HCT116 (cell line): ENCODE measurements around the gene SOX6. TPM values are rescaled to one million over a fixed set of nuclear protein-coding genes. Genes with fewer than 3 reads are reported as not detected.

Source experiments
- ATAC-seq: fragments of 200-7000 bp; cut with Tn5 transposase; 2 replicates; pipeline ENCODE4 v1.9.1; 2020; ENCODE audit warnings: mild to moderate bottlenecking, moderate library complexity
- BruUV-seq: library from RNA; stranded (reverse); fragments of 400-500 nt; replicated peaks from 2 replicates; lab custom pipeline; 2021; lab: Mats Ljungman, UMichigan
- CTCF ChIA-PET: fragments of 300-600 bp; sonication (Branson Sonifier 250); formaldehyde crosslinking; loops from one replicate; lab custom pipeline; 2021; ENCODE audit warnings: antibody characterized with exemption; lab: Charles Lee
- POLR2A ChIA-PET: fragments of 300-600, 350-600 bp; sonication (Branson Sonifier 250); formaldehyde crosslinking; loops from one replicate; lab custom pipeline; 2021; ENCODE audit warnings: antibody characterized with exemption; lab: Charles Lee
- RAD21 ChIA-PET, 2 experiments: fragments of 300-600 bp; sonication (Branson Sonifier 250); formaldehyde crosslinking; loops; one replicate each; lab custom pipeline; 2023; ENCODE audit warnings: low total read pairs in 2 of 2; ENCODE audit not compliant: uncharacterized antibody in 2 of 2, unreplicated experiment in 2 of 2, low non-redundant PET in 1 of 2; lab: Charles Lee
- DNase-seq: peaks from one replicate; pipeline ENCODE4 v3.0.0-alpha.2; 2010; ENCODE audit warnings: low read depth, low spot score
- H2AFZ ChIP-seq: fragments of 200-600 bp; shearing (Covaris generic), sonication (generic); 2 replicates; pipeline ENCODE4 v1.6.1; 2017; ENCODE audit warnings: low read depth, mixed run types, mixed read lengths, antibody characterized with exemption, low read length; ENCODE audit not compliant: poor library complexity, severe bottlenecking
- H3K27ac ChIP-seq: 2 replicates; pipeline ENCODE4 v1.5.1; 2012; ENCODE audit warnings: low read depth, low read length
- H3K27me3 ChIP-seq: fragments of 200-600 bp; sonication (generic); 2 replicates; pipeline ENCODE4 v1.6.1; 2016; ENCODE audit warnings: mixed run types, low read length, mixed read lengths; ENCODE audit not compliant: insufficient read depth
- H3K36me3 ChIP-seq, 2 experiments: fragments of 200-500 bp in 1 of 2; fragments of 200-600 bp in 1 of 2; sonication (Bioruptor generic) in 1 of 2; sonication (generic) in 1 of 2; 2 replicates each; pipeline versions ENCODE4 v1.5.1 to v1.6.1; 2014 to 2016; ENCODE audit warnings: low read length in 2 of 2, inconsistent platforms in 1 of 2, mixed read lengths in 1 of 2, mixed run types in 1 of 2; ENCODE audit not compliant: insufficient read depth in 2 of 2, control insufficient read depth in 1 of 2
- H3K4me1 ChIP-seq, 2 experiments: fragments of 200-600 bp in 1 of 2; sonication (generic) in 1 of 2; 2 replicates each; pipeline versions ENCODE4 v1.5.1 to v1.6.1; 2012 to 2017; ENCODE audit warnings: low read length in 2 of 2, inconsistent platforms in 1 of 2, mild to moderate bottlenecking in 1 of 2, mixed read lengths in 1 of 2, mixed run types in 1 of 2, moderate library complexity in 1 of 2; ENCODE audit not compliant: insufficient read depth in 2 of 2, control insufficient read depth in 1 of 2
- H3K4me2 ChIP-seq: fragments of 200-600 bp; sonication (generic); 2 replicates; pipeline ENCODE4 v1.6.1; 2017; ENCODE audit warnings: mixed run types, low read length, mixed read lengths
- H3K4me3 ChIP-seq, 2 experiments: fragments of 200-600 bp in 1 of 2; sonication (generic) in 1 of 2; replicated peaks in 1 of 2; 2 replicates each; pipeline ENCODE4 v1.5.1; 2011 to 2016; ENCODE audit warnings: low read length in 2 of 2, control low read depth in 1 of 2, low read depth in 1 of 2, mild to moderate bottlenecking in 1 of 2, mixed read lengths in 1 of 2, mixed run types in 1 of 2
- H3K79me2 ChIP-seq: fragments of 200-600 bp; sonication (generic); 2 replicates; pipeline ENCODE4 v1.6.1; 2017; ENCODE audit warnings: mild to moderate bottlenecking, mixed run types, low read length, moderate library complexity, mixed read lengths; ENCODE audit not compliant: insufficient read depth
- H3K9ac ChIP-seq: fragments of 200-600 bp; sonication (generic); 2 replicates; pipeline ENCODE4 v1.6.1; 2016; ENCODE audit warnings: low read length, mixed read lengths
- H3K9me2 ChIP-seq: fragments of 200-600 bp; sonication (generic), shearing (Covaris generic); 2 replicates; pipeline ENCODE4 v1.6.1; 2017; ENCODE audit warnings: mixed run types, mild to moderate bottlenecking, moderate library complexity; ENCODE audit not compliant: insufficient read depth
- H3K9me3 ChIP-seq, 2 experiments: fragments of 200-500 bp in 1 of 2; fragments of 200-600 bp in 1 of 2; sonication (Bioruptor generic) in 1 of 2; sonication (generic) in 1 of 2; 2 replicates each; pipeline ENCODE4 v1.6.1; 2014 to 2017; ENCODE audit warnings: low read length in 2 of 2, mixed read lengths in 2 of 2, inconsistent platforms in 1 of 2, low read depth in 1 of 2, mild to moderate bottlenecking in 1 of 2, mixed run types in 1 of 2, moderate library complexity in 1 of 2; ENCODE audit not compliant: control insufficient read depth in 1 of 2, insufficient read depth in 1 of 2
- H4K20me1 ChIP-seq: fragments of 200-600 bp; sonication (generic), shearing (Covaris generic); 2 replicates; pipeline ENCODE4 v1.6.1; 2017; ENCODE audit warnings: mixed run types, mild to moderate bottlenecking, moderate library complexity; ENCODE audit not compliant: insufficient read depth
- CEBPB ChIP-seq: IDR thresholded peaks from 2 replicates; pipeline ENCODE4 v1.6.1; 2012; ENCODE audit warnings: low read depth
- EGR1 ChIP-seq: IDR thresholded peaks from 2 replicates; pipeline ENCODE4 v1.6.1; 2012; ENCODE audit warnings: low read depth
- ELF1 ChIP-seq: IDR thresholded peaks from 2 replicates; pipeline ENCODE4 v1.6.1; 2012; ENCODE audit warnings: low read depth, borderline replicate concordance
- EZH2phosphoT487 ChIP-seq: fragments of 200-600 bp; IDR thresholded peaks from 2 replicates; pipeline ENCODE4 v1.6.1; 2018; ENCODE audit warnings: antibody characterized with exemption, borderline replicate concordance
- JUND ChIP-seq: IDR thresholded peaks from 2 replicates; pipeline ENCODE4 v1.6.1; 2012
- POLR2A ChIP-seq: IDR thresholded peaks from 2 replicates; pipeline ENCODE4 v1.7.0; 2011; ENCODE audit warnings: borderline replicate concordance; ENCODE audit not compliant: insufficient read depth, insufficient read length; ENCODE audit errors: extremely low read depth
- POLR2AphosphoS5 ChIP-seq: IDR thresholded peaks from 2 replicates; pipeline ENCODE4 v1.6.1; 2011; ENCODE audit warnings: mild to moderate bottlenecking, low read depth, low read length, moderate library complexity
- REST ChIP-seq: IDR thresholded peaks from 2 replicates; pipeline ENCODE4 v1.6.1; 2012; ENCODE audit warnings: low read depth
- SP1 ChIP-seq: IDR thresholded peaks from 2 replicates; pipeline ENCODE4 v1.6.1; 2012; ENCODE audit warnings: low read depth
- TCF7L2 ChIP-seq: IDR thresholded peaks from 2 replicates; pipeline ENCODE4 v1.7.0; 2011; ENCODE audit warnings: borderline replicate concordance, inconsistent platforms; ENCODE audit not compliant: insufficient read depth, insufficient read length; ENCODE audit errors: extremely low read depth
- YY1 ChIP-seq: IDR thresholded peaks from 2 replicates; pipeline ENCODE4 v1.6.1; 2011; ENCODE audit warnings: low read length, low read depth, moderate library complexity, mild to moderate bottlenecking; ENCODE audit not compliant: insufficient replicate concordance; ENCODE audit errors: extremely low read depth
- ZNF274 ChIP-seq: fragments of 200-500 bp; sonication (Bioruptor generic); IDR thresholded peaks from 2 replicates; pipeline ENCODE4 v1.6.1; 2014; ENCODE audit warnings: mild to moderate bottlenecking, low read depth, low read length, inconsistent platforms
- intact Hi-C: fragments of 100-400 bp; cut with micrococcal nuclease; formaldehyde crosslinking; loops from 2 replicates; pipeline ENCODE4 v1.10.0; 2022
- total RNA-seq: library from RNA; stranded (reverse); gene quantifications from one replicate; pipeline ENCODE4 v1.2.1, GENCODE V29; 2021; ENCODE audit not compliant: unreplicated experiment
- TF ChIP-seq, protein P1 (sequence below), 3 experiments: fragments of 200-600 bp in 1 of 3; sonication (generic) in 1 of 3; IDR thresholded peaks in 2 of 3; conservative IDR thresholded peaks in 1 of 3; 2 replicates each; pipeline ENCODE4 v1.5.1; 2012 to 2017; ENCODE audit warnings: low read depth in 2 of 3, low read length in 2 of 3, antibody characterized with exemption in 1 of 3, borderline replicate concordance in 1 of 3, control low read depth in 1 of 3, mild to moderate bottlenecking in 1 of 3, mixed read lengths in 1 of 3, mixed run types in 1 of 3, moderate library complexity in 1 of 3; ENCODE audit not compliant: insufficient read depth in 1 of 3

Gene SOX6
- total RNA-seq, 1 experiment from 2014 or later = 0.81 TPM

- TF ChIP-seq REST (no peak), YY1 (no peak), EGR1 (no peak), ZNF274 (no peak), POLR2AphosphoS5 (no peak), CEBPB (no peak)
- TF ChIP-seq, all 23 proteins: peak for 0
Measured at GRCh38 chr11:15981292-15981691, 375.1 kb downstream of the SOX6 start (continued).

DNA sequence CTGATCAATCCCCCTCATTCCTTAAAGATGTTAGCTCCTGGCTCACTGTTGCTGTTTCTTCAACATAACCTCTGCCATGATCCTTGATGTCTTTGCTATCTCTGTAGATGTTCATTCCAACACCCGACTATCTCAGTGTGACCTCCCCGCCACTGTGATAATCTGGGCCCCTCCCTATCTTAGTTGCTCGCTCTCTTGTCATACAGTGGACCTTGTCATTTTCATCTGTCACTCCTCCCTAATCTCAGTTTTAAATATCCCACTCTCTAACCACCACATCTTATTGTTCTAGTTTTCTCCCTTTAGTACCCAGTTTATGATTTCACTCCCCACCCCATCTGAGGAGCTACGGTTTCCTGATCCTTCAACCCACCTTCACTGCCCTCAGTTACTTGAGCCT is 379.2 kb downstream of the SOX6 start:
- CTCF ChIA-PET = no interaction called here
- BruUV-seq = no TSS peak
- intact Hi-C loops = no loop called here
- TF ChIP-seq YY1 = no peak
- TF ChIP-seq EZH2phosphoT487 = no peak
- TF ChIP-seq SP1 = no peak
- no peak for TF ChIP-seq EGR1
- TF ChIP-seq POLR2AphosphoS5 = no peak
- TF ChIP-seq JUND = no peak
- TF ChIP-seq REST = no peak
- TF ChIP-seq, protein P1, sequence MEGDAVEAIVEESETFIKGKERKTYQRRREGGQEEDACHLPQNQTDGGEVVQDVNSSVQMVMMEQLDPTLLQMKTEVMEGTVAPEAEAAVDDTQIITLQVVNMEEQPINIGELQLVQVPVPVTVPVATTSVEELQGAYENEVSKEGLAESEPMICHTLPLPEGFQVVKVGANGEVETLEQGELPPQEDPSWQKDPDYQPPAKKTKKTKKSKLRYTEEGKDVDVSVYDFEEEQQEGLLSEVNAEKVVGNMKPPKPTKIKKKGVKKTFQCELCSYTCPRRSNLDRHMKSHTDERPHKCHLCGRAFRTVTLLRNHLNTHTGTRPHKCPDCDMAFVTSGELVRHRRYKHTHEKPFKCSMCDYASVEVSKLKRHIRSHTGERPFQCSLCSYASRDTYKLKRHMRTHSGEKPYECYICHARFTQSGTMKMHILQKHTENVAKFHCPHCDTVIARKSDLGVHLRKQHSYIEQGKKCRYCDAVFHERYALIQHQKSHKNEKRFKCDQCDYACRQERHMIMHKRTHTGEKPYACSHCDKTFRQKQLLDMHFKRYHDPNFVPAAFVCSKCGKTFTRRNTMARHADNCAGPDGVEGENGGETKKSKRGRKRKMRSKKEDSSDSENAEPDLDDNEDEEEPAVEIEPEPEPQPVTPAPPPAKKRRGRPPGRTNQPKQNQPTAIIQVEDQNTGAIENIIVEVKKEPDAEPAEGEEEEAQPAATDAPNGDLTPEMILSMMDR (IDR thresholded peaks at IDR 0.05 in 2 of 3, conservative IDR thresholded peaks at IDR 0.05 in 1 of 3; ENCODE audit: borderline replicate concordance in 1 of 3, insufficient read depth in 1 of 3, low read depth in 2 of 3, low read length in 2 of 3) = no peak
- TF ChIP-seq ELF1 = no peak
- no peak for TF ChIP-seq POLR2A
- no peak for TF ChIP-seq CEBPB
- TF ChIP-seq TCF7L2 = no peak

More for the DNA sequence above, 379.2 kb downstream of the SOX6 start:
- Histone ChIP-seq H3K27me3 (peaks cover 18% of the 10 kb centered on the region; the same call in 1 of the 2 replicates), H3K9ac (no peak overlapping the region), H3K9me2 (no peaks in the 10 kb centered on the region), H3K79me2 (no peaks in the 10 kb centered on the region), H3K4me2 (no peak overlapping the region), H3K4me1 (no peaks in the 10 kb centered on the region), H3K9me3 (no peaks in the 10 kb centered on the region), H3K4me3 (no peak overlapping the region), H2AFZ (no peak overlapping the region), H4K20me1 (no peaks in the 10 kb centered on the region), H3K27ac (no peak overlapping the region), H3K36me3 (no peaks in the 10 kb centered on the region)
- ChIA-PET POLR2A (no interaction called here), RAD21 (no interaction called here)
- DNase-seq = no peak
- no peak for ATAC-seq
